SU-DHL-6 (cell line): ENCODE measurements around the gene NEK6.

Experiments used
- CTCF ChIP-seq: fragments of 200-600 bp; sonication (generic); IDR thresholded peaks from one replicate; pipeline ENCODE4 v1.5.1; 2017; ENCODE audit warnings: antibody characterized with exemption, mild to moderate bottlenecking, low read length, moderate library complexity; ENCODE audit not compliant: insufficient read depth, poor library complexity, severe bottlenecking
- EZH2phosphoT487 ChIP-seq: fragments of 200-600 bp; sonication (generic), shearing (Covaris generic); conservative IDR thresholded peaks from 2 replicates; pipeline ENCODE4 v1.6.1; 2018; ENCODE audit warnings: mild to moderate bottlenecking, antibody characterized with exemption, low read length, moderate library complexity, mixed read lengths

- TF ChIP-seq CTCF (no peak), EZH2phosphoT487 (no peak)
These were observed 8.5 kb downstream of the NEK6 start for GRCh38 chr9:124266139-124266825.
